Testis (tissue), 3 donors: ENCODE measurements around the gene FUT1. TPM values are rescaled to one million over a fixed set of nuclear protein-coding genes. Genes with fewer than 3 reads are reported as not detected.

Experiments used
- DNase-seq: peaks from one replicate; pipeline ENCODE4 v3.0.0-alpha.2; 2019
- H3K27ac ChIP-seq, 2 donors: fragments of 200-600 bp; sonication (generic); one replicate each; pipeline ENCODE4 v1.5.1; 2019
- H3K27me3 ChIP-seq: fragments of 200-600 bp; sonication (generic); one replicate; pipeline ENCODE4 v1.5.1; 2019
- H3K36me3 ChIP-seq: fragments of 200-600 bp; sonication (generic); one replicate; pipeline ENCODE4 v1.5.1; 2017; ENCODE audit warnings: low read depth; ENCODE audit errors: missing control alignments
- H3K4me1 ChIP-seq: fragments of 200-600 bp; sonication (generic); one replicate; pipeline ENCODE4 v1.5.1; 2019
- H3K4me3 ChIP-seq, 2 donors: fragments of 200-600 bp; sonication (generic); one replicate each; pipeline ENCODE4 v1.5.1; 2017 to 2019
- H3K9me3 ChIP-seq: fragments of 200-600 bp; sonication (generic); one replicate; pipeline ENCODE4 v1.5.1; 2017
- POLR2A ChIP-seq: fragments of 450-650 bp; IDR thresholded peaks from one replicate; pipeline ENCODE4 v1.6.1; 2017; ENCODE audit warnings: antibody characterized with exemption, mild to moderate bottlenecking, moderate library complexity
- WGBS, 2 donors: methylation state at CpG; one replicate each; pipeline ENCODE4 v1.1.5; 2018; 5-methylcytosine and 5-hydroxymethylcytosine counted together
- intact Hi-C: fragments of 100-400 bp; cut with DNase I; formaldehyde crosslinking; loops from one replicate; pipeline ENCODE4 v1.15.1; 2023; ENCODE audit warnings: low total_unique reads
- polyA plus RNA-seq: library from polyadenylated mRNA; stranded (reverse); fragments of 350-450 nt; fragmentation: Illumina TruSeq; extraction: RNeasy Lipid Tissue Mini Kit (QIAGEN cat#74804); gene quantifications from one replicate; pipeline ENCODE4 v1.2.3, GENCODE V29; 2014; ENCODE audit warnings: low read depth, low replicate concordance; ENCODE audit not compliant: insufficient read depth
- total RNA-seq, 2 donors: library from RNA; depleted of rRNA; stranded (reverse); fragments of >200 nt; gene quantifications; one replicate each; pipeline ENCODE4 v1.2.3, GENCODE V29; 2016
- TF ChIP-seq, protein P1 (sequence below), 3 experiments: fragments of 450-650 bp in 2 of 3; fragments of 200-600 bp in 1 of 3; sonication (generic) in 1 of 3; IDR thresholded peaks; one replicate each; pipeline ENCODE4 v1.5.1; 2016 to 2019; ENCODE audit warnings: antibody characterized with exemption in 3 of 3, mild to moderate bottlenecking in 2 of 3, moderate library complexity in 1 of 3

Gene FUT1
- total and polyA plus RNA-seq, 3 donors from 2014 or later = 2.0 to 5.1 (median 3.6) TPM

DNA sequence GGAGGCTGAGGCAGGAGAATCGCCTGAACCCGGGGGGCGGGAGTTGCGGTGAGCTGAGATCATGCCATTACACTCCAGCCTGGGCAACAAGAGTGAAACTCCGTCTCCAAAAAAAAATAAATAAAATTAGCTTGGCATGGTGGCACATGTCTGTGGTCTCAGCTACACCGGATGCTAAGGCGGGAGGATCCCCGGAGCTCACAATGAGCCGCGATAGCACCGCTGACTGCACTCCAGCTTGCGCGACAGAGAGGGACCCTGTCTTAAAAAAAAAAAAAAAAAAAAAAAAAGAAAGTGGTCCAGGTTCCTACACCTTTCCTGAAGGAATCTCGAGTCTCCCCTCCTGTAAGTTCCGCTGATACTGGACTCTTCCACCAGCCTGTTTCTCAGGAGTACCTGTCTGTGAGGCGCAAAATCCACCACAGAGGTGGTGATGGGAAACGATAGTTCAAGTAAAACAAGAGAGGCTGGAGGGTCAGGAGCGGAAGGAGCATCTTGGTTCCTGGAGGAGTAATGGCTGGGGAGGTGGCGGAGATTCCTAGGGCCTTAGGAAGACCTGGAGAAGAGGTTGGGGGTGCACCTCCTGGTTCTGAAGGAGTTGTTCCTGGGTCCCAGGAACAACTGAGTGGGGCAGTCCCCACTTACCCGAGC is 471 bp downstream of the FUT1 start:
- H3K27me3 ChIP-seq = no peaks in the 10 kb centered on the region
- peaks cover 27% of the 10 kb centered on the region for H3K4me1 ChIP-seq
- DNase-seq = no peak
- no peaks in the 10 kb centered on the region for H3K36me3 ChIP-seq
- 15 to 29% methylated on average over 20 of the region's 20 CpGs for WGBS, 2 donors
- peak overlapping the region in 1 of 2 donors; percentile 71 for H3K27ac ChIP-seq
- TF ChIP-seq, protein P1, sequence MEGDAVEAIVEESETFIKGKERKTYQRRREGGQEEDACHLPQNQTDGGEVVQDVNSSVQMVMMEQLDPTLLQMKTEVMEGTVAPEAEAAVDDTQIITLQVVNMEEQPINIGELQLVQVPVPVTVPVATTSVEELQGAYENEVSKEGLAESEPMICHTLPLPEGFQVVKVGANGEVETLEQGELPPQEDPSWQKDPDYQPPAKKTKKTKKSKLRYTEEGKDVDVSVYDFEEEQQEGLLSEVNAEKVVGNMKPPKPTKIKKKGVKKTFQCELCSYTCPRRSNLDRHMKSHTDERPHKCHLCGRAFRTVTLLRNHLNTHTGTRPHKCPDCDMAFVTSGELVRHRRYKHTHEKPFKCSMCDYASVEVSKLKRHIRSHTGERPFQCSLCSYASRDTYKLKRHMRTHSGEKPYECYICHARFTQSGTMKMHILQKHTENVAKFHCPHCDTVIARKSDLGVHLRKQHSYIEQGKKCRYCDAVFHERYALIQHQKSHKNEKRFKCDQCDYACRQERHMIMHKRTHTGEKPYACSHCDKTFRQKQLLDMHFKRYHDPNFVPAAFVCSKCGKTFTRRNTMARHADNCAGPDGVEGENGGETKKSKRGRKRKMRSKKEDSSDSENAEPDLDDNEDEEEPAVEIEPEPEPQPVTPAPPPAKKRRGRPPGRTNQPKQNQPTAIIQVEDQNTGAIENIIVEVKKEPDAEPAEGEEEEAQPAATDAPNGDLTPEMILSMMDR (IDR thresholded peaks at IDR 0.05) = no peak
- no peak for TF ChIP-seq POLR2A
- intact Hi-C loops = no loop called here
- H3K9me3 ChIP-seq = no peaks in the 10 kb centered on the region
- peak overlapping the region; percentile 17 to 54 for H3K4me3 ChIP-seq

DNA sequence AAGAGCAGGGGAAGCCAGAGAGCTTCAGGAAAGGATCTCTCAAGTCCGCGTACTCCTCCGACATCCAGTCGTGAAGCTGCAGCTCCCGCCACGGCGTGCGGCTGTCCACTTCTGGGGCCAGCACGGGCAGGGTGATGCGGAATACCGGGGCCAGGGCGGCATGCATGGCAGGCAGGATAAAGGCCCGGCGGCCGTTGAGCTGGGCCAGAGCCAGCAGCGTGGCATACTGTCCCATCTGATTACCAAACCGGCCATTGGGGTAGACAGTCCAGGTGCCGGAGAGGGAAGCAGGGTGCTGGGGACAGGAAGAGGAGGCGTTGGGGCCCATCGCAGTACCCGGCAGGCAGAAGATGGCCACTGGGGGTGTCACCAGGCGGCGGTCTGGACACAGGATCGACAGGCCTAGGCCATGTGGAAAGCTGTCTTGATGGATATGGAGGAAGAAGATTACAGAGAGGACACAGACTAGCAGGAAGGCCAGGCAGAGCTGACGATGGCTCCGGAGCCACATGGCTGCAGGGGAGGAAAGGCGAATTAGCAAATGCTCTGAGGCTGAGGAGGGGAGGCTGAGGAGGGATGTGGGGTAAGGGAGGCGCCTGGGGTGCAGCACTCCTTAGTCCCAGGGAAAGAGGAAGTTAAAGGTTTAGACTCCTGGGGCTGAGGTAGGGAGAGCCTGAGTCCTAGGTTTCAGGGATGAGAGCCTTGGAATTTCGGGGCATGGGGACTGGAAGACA is 1.5 kb downstream of the FUT1 start:
- Histone ChIP-seq H3K4me3 (no peak overlapping the region), H3K27me3 (no peaks in the 10 kb centered on the region), H3K36me3 (no peaks in the 10 kb centered on the region), H3K4me1 (peaks cover 27% of the 10 kb centered on the region), H3K9me3 (no peaks in the 10 kb centered on the region), H3K27ac (no peak overlapping the region)
- no peak for DNase-seq
- intact Hi-C loops = no loop called here
- TF ChIP-seq, protein P1 (IDR thresholded peaks at IDR 0.05) = no peak
- no peak for TF ChIP-seq POLR2A
- WGBS, 2 donors = 78 to 81% methylated on average over 29 of the region's 29 CpGs

DNA sequence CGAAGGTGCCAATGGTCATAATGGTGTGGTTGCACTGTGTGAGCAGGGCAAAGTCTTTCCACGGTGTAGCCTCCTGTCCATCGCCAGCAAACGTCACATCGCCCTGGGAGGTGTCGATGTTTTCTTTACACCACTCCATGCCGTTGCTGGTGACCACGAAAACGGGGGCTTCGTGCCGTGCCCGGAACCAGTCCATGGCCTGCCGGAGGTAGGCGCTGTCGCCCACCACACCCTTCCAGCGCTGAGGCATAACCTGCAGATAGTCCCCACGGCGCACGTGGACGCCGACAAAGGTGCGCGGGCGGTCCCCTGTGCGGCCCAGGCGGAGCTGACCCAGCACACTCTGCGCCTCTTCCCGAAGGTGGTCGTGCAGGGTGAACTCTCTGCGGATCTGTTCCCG is 2.1 kb downstream of the FUT1 start:
- DNase-seq = no peak
- no peak overlapping the region for H3K4me3 ChIP-seq
- TF ChIP-seq POLR2A = no peak
- TF ChIP-seq, protein P1 (IDR thresholded peaks at IDR 0.05) = no peak
- no peak overlapping the region for H3K27ac ChIP-seq
- peaks cover 27% of the 10 kb centered on the region for H3K4me1 ChIP-seq
- no peaks in the 10 kb centered on the region for H3K27me3 ChIP-seq
- whole genome bisulfite sequencing, 2 donors = 64 to 89% methylated on average over 24 to 31 of the region's 31 CpGs
- intact Hi-C loops = no loop called here
- no peaks in the 10 kb centered on the region for H3K9me3 ChIP-seq
- H3K36me3 ChIP-seq = no peaks in the 10 kb centered on the region

DNA sequence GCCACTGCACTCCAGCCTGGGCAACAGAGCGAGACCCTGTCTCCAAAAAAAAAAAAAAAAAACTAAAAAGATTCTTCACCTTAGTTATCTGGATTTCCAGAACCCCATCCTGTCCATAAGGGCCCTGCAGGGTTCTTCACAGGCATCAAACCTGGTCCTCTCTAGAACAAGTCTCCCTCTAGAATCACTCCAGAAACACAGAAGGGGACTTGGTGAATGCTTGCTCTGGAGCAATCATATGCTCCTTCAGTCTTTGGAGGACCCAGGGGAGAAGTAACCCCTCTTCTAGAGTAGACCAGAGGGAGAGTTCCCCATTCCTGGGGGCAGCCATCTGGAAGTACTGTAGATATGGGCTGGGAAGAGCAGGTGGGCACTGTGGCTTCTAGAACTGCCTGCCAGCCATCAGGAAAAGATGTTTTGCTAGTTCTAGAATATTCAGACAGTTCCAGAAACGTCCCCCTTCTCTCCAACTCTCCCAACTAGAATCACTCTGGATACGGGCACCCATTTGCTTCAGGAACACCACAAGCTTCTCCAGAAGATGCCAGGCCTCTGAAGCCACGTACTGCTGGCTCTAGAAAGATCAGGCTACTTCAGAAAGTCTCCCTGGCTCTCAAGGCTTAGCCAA is 2.8 kb downstream of the FUT1 start:
- TF ChIP-seq, protein P1 (IDR thresholded peaks at IDR 0.05) = no peak
- no peak for TF ChIP-seq POLR2A
- 83 to 85% methylated on average over 4 of the region's 4 CpGs for WGBS, 2 donors
- DNase-seq = no peak
- Histone ChIP-seq H3K27ac (no peak overlapping the region), H3K4me1 (peaks cover 27% of the 10 kb centered on the region), H3K9me3 (no peaks in the 10 kb centered on the region), H3K4me3 (no peak overlapping the region), H3K36me3 (no peaks in the 10 kb centered on the region), H3K27me3 (no peaks in the 10 kb centered on the region)
- intact Hi-C loops = no loop called here
